Dendritic cell treated with granulocyte-macrophage colony-stimulating factor and Interleukin-4, amounts not matched to agents 40 ng/mL and 50 ng/mL, for 4 days (primary cell): ENCODE data around the gene NECAB2.

Experiments used
- H3K27ac Mint-ChIP-seq: one replicate; pipeline ENCODE4 v1.8.0; 2022; ENCODE audit warnings: mild to moderate bottlenecking, mixed read lengths
- H3K27me3 Mint-ChIP-seq: one replicate; pipeline ENCODE4 v1.8.0; 2022; ENCODE audit warnings: mild to moderate bottlenecking, mixed read lengths
- H3K36me3 Mint-ChIP-seq: one replicate; pipeline ENCODE4 v1.8.0; 2022; ENCODE audit warnings: low read depth, mixed read lengths
- H3K4me1 Mint-ChIP-seq: one replicate; pipeline ENCODE4 v1.8.0; 2022; ENCODE audit warnings: low read depth, mixed read lengths
- H3K4me3 Mint-ChIP-seq: one replicate; pipeline ENCODE4 v1.8.0; 2022; ENCODE audit warnings: mild to moderate bottlenecking, moderate library complexity, mixed read lengths
- H3K9me3 Mint-ChIP-seq: one replicate; pipeline ENCODE4 v1.8.0; 2022; ENCODE audit warnings: mixed read lengths
- intact Hi-C: fragments of 100-400 bp; cut with micrococcal nuclease; formaldehyde crosslinking; loops from one replicate; pipeline ENCODE4 v1.15.0; 2022

NECAB2 gene

GRCh38 chr16:84014570-84015327 lies 46.7 kb downstream of the NECAB2 start:
- Mint-ChIP-seq H3K27me3 (peaks cover 45% of the 10 kb centered on the region), H3K27ac (no peak overlapping the region), H3K4me3 (no peak overlapping the region), H3K4me1 (peaks cover 9% of the 10 kb centered on the region), H3K36me3 (no peaks in the 10 kb centered on the region), H3K9me3 (peaks cover 6% of the 10 kb centered on the region)
- intact Hi-C loops = no loop called here

- intact Hi-C loops = no loop called here
- Mint-ChIP-seq H3K36me3 (no peaks in the 10 kb centered on the region), H3K9me3 (peaks cover 7% of the 10 kb centered on the region), H3K27ac (no peak overlapping the region), H3K27me3 (peaks cover 47% of the 10 kb centered on the region), H3K4me3 (no peak overlapping the region), H3K4me1 (peaks cover 9% of the 10 kb centered on the region)
Observed at GRCh38 chr16:84015399-84015798, 47.4 kb downstream of the NECAB2 start.

- H3K4me3 Mint-ChIP-seq = no peak overlapping the region
- H3K27me3 Mint-ChIP-seq = peaks cover 52% of the 10 kb centered on the region
- H3K27ac Mint-ChIP-seq = no peak overlapping the region
- intact Hi-C loops = no loop called here
- H3K9me3 Mint-ChIP-seq = peaks cover 17% of the 10 kb centered on the region
- peaks cover 9% of the 10 kb centered on the region for H3K4me1 Mint-ChIP-seq
- H3K36me3 Mint-ChIP-seq = peaks cover 2% of the 10 kb centered on the region
Observed at GRCh38 chr16:84016477-84016876, 48.4 kb downstream of the NECAB2 start.

- H3K4me1 Mint-ChIP-seq = peaks cover 9% of the 10 kb centered on the region
- H3K27me3 Mint-ChIP-seq = peaks cover 64% of the 10 kb centered on the region
- intact Hi-C loops = no loop called here
- H3K36me3 Mint-ChIP-seq = peaks cover 5% of the 10 kb centered on the region
- H3K27ac Mint-ChIP-seq = no peak overlapping the region
- H3K9me3 Mint-ChIP-seq = peaks cover 25% of the 10 kb centered on the region
- no peak overlapping the region for H3K4me3 Mint-ChIP-seq
Observed at GRCh38 chr16:84018710-84019109, 50.7 kb downstream of the NECAB2 start.

- Mint-ChIP-seq H3K36me3 (peaks cover 5% of the 10 kb centered on the region), H3K4me1 (no peaks in the 10 kb centered on the region), H3K4me3 (no peak overlapping the region), H3K9me3 (peaks cover 18% of the 10 kb centered on the region), H3K27me3 (peaks cover 75% of the 10 kb centered on the region), H3K27ac (no peak overlapping the region)
- intact Hi-C loops = no loop called here
Observed at GRCh38 chr16:84020353-84020752, 52.3 kb downstream of the NECAB2 start.

GRCh38 chr16:84021488-84021887 lies 53.4 kb downstream of the NECAB2 start:
- no peak overlapping the region for H3K4me3 Mint-ChIP-seq
- H3K27me3 Mint-ChIP-seq = peaks cover 83% of the 10 kb centered on the region
- peaks cover 18% of the 10 kb centered on the region for H3K9me3 Mint-ChIP-seq
- intact Hi-C loops = no loop called here
- no peaks in the 10 kb centered on the region for H3K4me1 Mint-ChIP-seq
- H3K27ac Mint-ChIP-seq = no peak overlapping the region
- peaks cover 5% of the 10 kb centered on the region for H3K36me3 Mint-ChIP-seq

- H3K4me1 Mint-ChIP-seq = peaks cover 4% of the 10 kb centered on the region
- intact Hi-C loops = no loop called here
- H3K4me3 Mint-ChIP-seq = no peak overlapping the region
- H3K27ac Mint-ChIP-seq = no peak overlapping the region
- peaks cover 5% of the 10 kb centered on the region for H3K36me3 Mint-ChIP-seq
- peaks cover 84% of the 10 kb centered on the region for H3K27me3 Mint-ChIP-seq
- H3K9me3 Mint-ChIP-seq = peaks cover 18% of the 10 kb centered on the region
Observed at GRCh38 chr16:84022644-84023043, 54.6 kb downstream of the NECAB2 start.

GRCh38 chr16:84024854-84025253 lies 56.8 kb downstream of the NECAB2 start:
- Mint-ChIP-seq H3K27ac (no peak overlapping the region), H3K36me3 (peaks cover 7% of the 10 kb centered on the region), H3K9me3 (peaks cover 23% of the 10 kb centered on the region), H3K4me1 (peaks cover 23% of the 10 kb centered on the region), H3K4me3 (no peak overlapping the region), H3K27me3 (peaks cover 84% of the 10 kb centered on the region)
- intact Hi-C loops = no loop called here

GRCh38 chr16:84026606-84027005 lies 58.6 kb downstream of the NECAB2 start:
- Mint-ChIP-seq H3K36me3 (peaks cover 19% of the 10 kb centered on the region), H3K27ac (no peak overlapping the region), H3K9me3 (peaks cover 28% of the 10 kb centered on the region), H3K27me3 (peaks cover 87% of the 10 kb centered on the region), H3K4me1 (peaks cover 31% of the 10 kb centered on the region), H3K4me3 (no peak overlapping the region)
- intact Hi-C loops = no loop called here

GRCh38 chr16:84027625-84028024 lies 59.6 kb downstream of the NECAB2 start:
- H3K27ac Mint-ChIP-seq = no peak overlapping the region
- peaks cover 18% of the 10 kb centered on the region for H3K36me3 Mint-ChIP-seq
- H3K9me3 Mint-ChIP-seq = peaks cover 24% of the 10 kb centered on the region
- H3K4me1 Mint-ChIP-seq = peaks cover 31% of the 10 kb centered on the region
- intact Hi-C loops = no loop called here
- H3K4me3 Mint-ChIP-seq = no peak overlapping the region
- peaks cover 89% of the 10 kb centered on the region for H3K27me3 Mint-ChIP-seq

GRCh38 chr16:84029297-84030047 lies 61.4 kb downstream of the NECAB2 start:
- peaks cover 31% of the 10 kb centered on the region for H3K4me1 Mint-ChIP-seq
- peaks cover 24% of the 10 kb centered on the region for H3K9me3 Mint-ChIP-seq
- H3K4me3 Mint-ChIP-seq = no peak overlapping the region
- H3K27me3 Mint-ChIP-seq = peaks cover 92% of the 10 kb centered on the region
- H3K27ac Mint-ChIP-seq = no peak overlapping the region
- peaks cover 18% of the 10 kb centered on the region for H3K36me3 Mint-ChIP-seq
- intact Hi-C loops = no loop called here

GRCh38 chr16:84031556-84031955 lies 63.5 kb downstream of the NECAB2 start:
- H3K27ac Mint-ChIP-seq = no peak overlapping the region
- intact Hi-C loops = no loop called here
- peaks cover 18% of the 10 kb centered on the region for H3K36me3 Mint-ChIP-seq
- peaks cover 31% of the 10 kb centered on the region for H3K4me1 Mint-ChIP-seq
- peaks cover 90% of the 10 kb centered on the region for H3K27me3 Mint-ChIP-seq
- no peak overlapping the region for H3K4me3 Mint-ChIP-seq
- peaks cover 32% of the 10 kb centered on the region for H3K9me3 Mint-ChIP-seq

- H3K4me1 Mint-ChIP-seq = peaks cover 28% of the 10 kb centered on the region
- intact Hi-C loops = no loop called here
- peaks cover 18% of the 10 kb centered on the region for H3K36me3 Mint-ChIP-seq
Observed at GRCh38 chr16:84032458-84033178, 64.6 kb downstream of the NECAB2 start.

More at GRCh38 chr16:84032458-84033178, 64.6 kb downstream of the NECAB2 start:
- Mint-ChIP-seq H3K4me3 (no peak overlapping the region), H3K9me3 (peaks cover 33% of the 10 kb centered on the region), H3K27me3 (peaks cover 83% of the 10 kb centered on the region), H3K27ac (no peak overlapping the region)
